ENCODE data around the gene EXPH5.
"Not testable (repeated sequence)": the region's sequence is repeated elsewhere in the genome, so short reads cannot be mapped to it uniquely, and the experiment has no call there.

Gene EXPH5, protein sequence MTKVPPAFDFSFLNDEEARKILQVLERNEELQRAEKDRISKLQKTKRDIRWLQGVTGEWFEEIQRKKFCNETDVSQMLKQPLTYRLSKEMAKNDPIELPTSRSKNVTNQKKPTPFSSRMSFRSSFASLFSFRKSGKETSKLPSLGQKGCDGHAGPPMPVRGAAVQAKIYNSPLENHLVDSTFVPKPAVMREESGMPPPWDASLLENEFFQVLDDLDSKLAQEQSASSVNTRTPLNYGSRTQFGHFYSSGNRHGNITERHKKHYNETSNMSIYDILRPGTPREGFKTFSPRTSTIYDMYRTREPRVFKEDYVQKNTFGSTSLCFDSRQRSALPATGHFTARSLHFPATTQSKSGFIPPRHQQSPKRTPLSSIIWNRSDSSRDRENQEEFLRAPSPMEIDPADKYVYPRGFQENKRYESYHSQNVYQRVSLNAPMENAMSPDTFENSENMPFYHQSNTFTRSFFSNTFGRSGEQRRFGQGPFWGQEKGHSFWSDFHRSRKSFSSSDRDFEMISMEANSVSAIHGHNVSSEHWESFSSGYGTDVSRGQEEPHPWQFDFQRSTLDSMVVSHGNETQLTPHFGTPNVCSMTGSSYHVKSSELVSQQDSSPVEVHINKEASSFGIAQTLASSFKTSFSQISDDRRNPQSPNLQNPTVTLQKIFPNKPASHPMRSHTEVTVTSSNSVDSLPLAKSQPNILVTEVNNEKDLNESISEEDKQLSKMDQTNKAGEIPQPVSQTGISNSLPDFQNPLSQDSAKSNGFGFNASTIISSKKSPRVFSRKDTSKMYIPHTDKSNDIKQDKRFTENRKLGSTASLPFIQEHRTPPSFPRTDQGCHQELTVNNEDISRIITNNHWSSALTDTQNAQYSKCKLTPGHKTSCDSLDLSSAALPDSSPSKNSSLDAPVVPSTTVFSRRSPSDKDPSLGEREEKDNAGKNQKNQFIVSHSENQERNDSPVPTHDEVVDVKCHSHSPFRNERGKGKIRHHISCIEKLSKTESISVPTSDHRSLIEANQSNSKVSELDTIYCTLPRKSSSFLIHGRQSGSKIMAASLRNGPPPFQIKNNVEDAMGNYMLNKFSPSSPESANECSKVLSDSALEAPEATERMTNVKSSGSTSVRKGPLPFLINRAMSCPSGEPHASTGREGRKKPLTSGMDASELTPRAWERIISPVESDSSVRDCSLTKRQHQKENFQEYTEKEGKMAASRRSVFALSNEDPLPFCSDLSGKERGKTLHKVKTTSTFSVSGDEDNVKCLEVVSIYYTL (N-terminal part only)

DNA sequence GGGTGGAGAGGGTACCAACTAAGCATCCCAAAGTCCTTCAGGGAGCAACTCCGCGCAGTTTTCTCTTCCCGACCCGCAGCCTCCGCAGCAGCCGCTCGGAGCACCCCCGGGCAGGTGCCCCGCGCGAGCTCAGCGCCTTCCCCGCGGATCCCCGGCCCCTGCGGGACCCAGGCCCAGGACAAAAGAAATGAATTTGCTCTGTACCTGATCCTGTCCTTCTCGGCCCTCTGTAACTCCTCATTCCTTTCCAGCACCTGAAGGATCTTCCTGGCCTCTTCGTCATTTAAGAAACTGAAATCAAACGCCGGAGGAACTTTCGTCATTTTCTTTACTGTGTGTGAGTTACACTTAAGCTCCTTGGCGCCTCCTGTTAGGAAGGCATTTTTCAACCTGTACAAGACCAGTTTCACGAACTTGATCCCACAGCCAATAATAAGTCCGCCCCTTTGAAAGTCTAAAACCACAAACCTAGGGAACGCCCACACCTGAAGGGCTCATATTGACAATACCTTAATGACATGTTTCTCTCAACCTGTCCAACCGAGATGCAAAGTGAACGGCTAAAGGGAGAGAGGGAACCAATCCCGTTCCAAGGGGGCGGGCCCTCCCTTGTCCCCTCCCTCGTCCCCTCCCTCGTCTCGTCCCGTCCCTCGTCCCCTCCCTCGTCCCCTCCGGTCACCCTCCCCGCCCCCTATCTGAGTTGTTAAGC, at the start of gene EXPH5:
TSS of gene EXPH5 (minus strand) at position 555 of the 709 bp plus-strand sequence. CDS start at position 323, 232 bp downstream.
- Mint-ChIP-seq H3K36me3 (no peaks in the 10 kb centered on the region), H3K4me1 (peaks cover 29% of the 10 kb centered on the region), H3K27me3 (no peaks in the 10 kb centered on the region), H3K27ac (peak within 1 kb of the TSS; percentile 100), H3K9me3 (no peaks in the 10 kb centered on the region), H3K4me3 (peak within 1 kb of the TSS; percentile 99)

GRCh38 chr11:108641752-108642151, 48.2 kb upstream of the EXPH5 start:
- not testable (repeated sequence) for H3K9me3 Mint-ChIP-seq, H3K4me3 Mint-ChIP-seq, H3K27ac Mint-ChIP-seq, H3K36me3 Mint-ChIP-seq, H3K4me1 Mint-ChIP-seq, H3K27me3 Mint-ChIP-seq

DNA sequence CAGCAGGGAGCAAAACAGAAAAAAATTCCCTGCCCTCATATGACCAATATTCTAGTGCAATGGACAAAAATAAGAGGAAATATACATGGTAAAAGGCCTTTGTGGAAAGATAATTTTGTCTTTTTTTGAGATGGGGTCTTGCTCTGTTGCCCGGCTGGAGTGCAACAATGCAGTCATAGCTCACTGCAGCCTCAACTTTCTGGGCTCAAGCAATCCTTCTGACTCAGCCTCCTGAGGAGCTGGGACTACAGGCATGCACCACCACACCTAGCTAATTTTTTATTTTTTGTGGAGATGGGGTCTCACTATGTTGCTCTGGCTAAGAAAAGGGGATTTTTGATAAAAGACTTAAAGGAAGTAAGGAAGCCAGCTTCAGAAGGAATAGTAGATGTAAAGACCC, 45.6 kb upstream of the EXPH5 start:
- Mint-ChIP-seq H3K36me3 (peaks cover 3% of the 10 kb centered on the region), H3K27ac (no peak overlapping the region), H3K27me3 (peaks cover 5% of the 10 kb centered on the region), H3K4me3 (no peak overlapping the region), H3K9me3 (no peaks in the 10 kb centered on the region), H3K4me1 (no peaks in the 10 kb centered on the region)

- H3K27ac Mint-ChIP-seq = no peak overlapping the region
- no peaks in the 10 kb centered on the region for H3K4me1 Mint-ChIP-seq
- H3K27me3 Mint-ChIP-seq = peaks cover 5% of the 10 kb centered on the region
- no peak overlapping the region for H3K4me3 Mint-ChIP-seq
- H3K36me3 Mint-ChIP-seq = peaks cover 3% of the 10 kb centered on the region
- H3K9me3 Mint-ChIP-seq = no peaks in the 10 kb centered on the region
These were observed 42.7 kb upstream of the EXPH5 start for GRCh38 chr11:108636222-108636621.

- H3K27ac Mint-ChIP-seq = no peak overlapping the region
- no peaks in the 10 kb centered on the region for H3K4me1 Mint-ChIP-seq
- no peak overlapping the region for H3K4me3 Mint-ChIP-seq
- peaks cover 5% of the 10 kb centered on the region for H3K27me3 Mint-ChIP-seq
- H3K9me3 Mint-ChIP-seq = no peaks in the 10 kb centered on the region
- peaks cover 3% of the 10 kb centered on the region for H3K36me3 Mint-ChIP-seq
These were observed 41.5 kb upstream of the EXPH5 start for GRCh38 chr11:108635106-108635505.

GRCh38 chr11:108632041-108632704, 38.6 kb upstream of the EXPH5 start:
- H3K27ac Mint-ChIP-seq = no peak overlapping the region
- H3K9me3 Mint-ChIP-seq = no peaks in the 10 kb centered on the region
- H3K4me3 Mint-ChIP-seq = no peak overlapping the region
- H3K4me1 Mint-ChIP-seq = no peaks in the 10 kb centered on the region
- peaks cover 3% of the 10 kb centered on the region for H3K36me3 Mint-ChIP-seq
- H3K27me3 Mint-ChIP-seq = peaks cover 5% of the 10 kb centered on the region

DNA sequence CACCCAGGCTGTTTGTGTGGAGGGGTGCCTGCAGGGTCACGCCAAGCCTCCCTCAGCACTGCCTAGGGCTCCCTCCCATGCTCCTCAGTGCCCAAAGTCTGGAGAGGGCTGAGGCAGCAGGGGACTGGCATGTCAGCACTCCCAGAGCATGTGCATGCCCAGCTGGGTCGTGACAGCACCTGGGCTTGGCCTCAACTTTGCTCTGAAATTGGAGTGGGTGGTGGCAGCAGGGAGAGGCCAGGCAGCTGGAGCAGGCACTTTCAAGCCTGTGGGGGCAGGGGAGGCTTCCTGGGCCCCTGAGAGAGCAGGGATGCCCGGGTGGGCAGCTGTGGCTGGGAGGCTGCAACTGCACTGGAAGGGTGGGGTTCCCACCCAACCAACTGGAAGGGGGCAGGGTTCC, 35.7 kb upstream of the EXPH5 start:
- H3K4me1 Mint-ChIP-seq = peaks cover 8% of the 10 kb centered on the region
- no peaks in the 10 kb centered on the region for H3K9me3 Mint-ChIP-seq
- peaks cover 2% of the 10 kb centered on the region for H3K27me3 Mint-ChIP-seq
- no peak overlapping the region for H3K4me3 Mint-ChIP-seq
- H3K27ac Mint-ChIP-seq = no peak overlapping the region
- no peaks in the 10 kb centered on the region for H3K36me3 Mint-ChIP-seq

DNA sequence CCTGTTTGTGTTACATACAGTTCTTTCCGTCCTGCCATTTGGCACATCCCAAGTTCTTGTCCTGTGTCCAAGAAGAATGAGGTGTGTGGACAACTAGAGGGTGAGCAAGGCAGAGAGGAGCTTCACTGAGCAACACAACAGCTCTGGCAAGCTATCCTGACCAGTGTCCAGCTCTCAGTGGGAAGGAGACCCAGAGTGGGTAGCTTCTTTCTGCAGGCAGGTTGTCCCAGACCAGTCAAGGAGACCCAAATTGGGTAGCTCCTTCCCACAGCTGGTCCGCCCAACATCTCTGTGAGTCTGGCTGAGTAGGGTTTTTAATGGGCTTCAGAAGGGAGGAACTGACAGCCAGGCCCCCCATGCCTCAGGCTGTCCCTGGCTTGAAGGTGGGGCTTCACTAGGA, 35.2 kb upstream of the EXPH5 start:
- Mint-ChIP-seq H3K27me3 (peaks cover 2% of the 10 kb centered on the region), H3K27ac (no peak overlapping the region), H3K36me3 (no peaks in the 10 kb centered on the region), H3K4me1 (peaks cover 10% of the 10 kb centered on the region), H3K9me3 (no peaks in the 10 kb centered on the region), H3K4me3 (no peak overlapping the region)

DNA sequence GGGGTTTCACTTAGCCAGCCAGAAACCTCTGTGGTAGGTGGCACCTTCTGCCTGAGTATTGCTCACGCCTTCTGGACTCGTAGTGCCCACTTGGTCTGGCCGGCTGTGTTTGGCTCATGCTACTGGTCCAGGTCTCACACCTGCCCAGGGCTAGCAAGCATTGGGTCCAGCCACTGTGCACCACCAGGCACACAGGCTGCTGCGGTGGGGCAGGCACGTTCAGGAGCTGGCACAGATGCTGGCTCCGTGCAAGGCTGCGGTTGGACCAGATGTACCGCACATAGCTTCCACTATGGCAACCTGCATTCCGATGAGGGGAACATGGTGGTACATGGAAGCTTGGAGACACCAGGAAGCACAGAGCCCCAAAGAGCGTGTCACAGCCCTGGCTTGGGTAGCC, 34.8 kb upstream of the EXPH5 start:
- Mint-ChIP-seq H3K4me1 (peaks cover 10% of the 10 kb centered on the region), H3K9me3 (no peaks in the 10 kb centered on the region), H3K27ac (no peak overlapping the region), H3K4me3 (no peak overlapping the region), H3K36me3 (no peaks in the 10 kb centered on the region), H3K27me3 (peaks cover 2% of the 10 kb centered on the region)

DNA sequence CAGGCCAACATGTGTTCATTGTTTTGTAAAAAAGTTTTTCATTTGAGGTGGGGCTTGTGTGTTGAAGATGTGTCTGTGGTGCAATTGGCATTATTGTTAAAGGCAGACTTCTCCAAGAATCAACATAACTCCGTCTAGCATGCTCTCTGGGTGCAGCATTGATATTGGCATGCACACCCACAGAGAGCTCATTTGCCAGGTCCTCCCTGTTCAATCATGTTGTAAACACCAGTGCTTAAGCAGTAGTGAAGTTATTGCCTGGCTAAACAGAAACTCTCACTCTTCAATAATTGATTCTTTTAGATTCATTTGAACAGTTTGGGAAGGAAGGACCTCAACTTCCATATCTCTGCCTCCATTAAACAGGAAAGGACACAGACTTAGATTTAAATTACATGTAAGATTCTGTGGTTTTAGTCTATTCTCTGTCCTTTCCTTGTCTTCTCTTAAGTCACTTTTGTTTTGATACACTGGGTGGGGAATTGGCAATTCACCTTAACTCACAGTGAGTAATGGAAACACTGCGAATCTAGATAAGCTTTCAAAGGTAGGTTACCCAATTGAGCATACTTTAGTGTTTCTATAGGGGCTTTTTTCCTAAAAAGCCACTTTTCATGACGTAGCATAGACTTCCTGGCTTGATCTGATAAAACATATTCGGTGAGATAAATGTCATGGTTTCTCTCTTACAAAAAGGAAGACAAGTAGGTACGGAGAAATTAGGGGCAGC, 30.8 kb upstream of the EXPH5 start:
- Mint-ChIP-seq H3K36me3 (no peaks in the 10 kb centered on the region), H3K9me3 (no peaks in the 10 kb centered on the region), H3K27ac (no peak overlapping the region), H3K4me3 (no peak overlapping the region), H3K4me1 (peaks cover 20% of the 10 kb centered on the region), H3K27me3 (peaks cover 4% of the 10 kb centered on the region)

DNA sequence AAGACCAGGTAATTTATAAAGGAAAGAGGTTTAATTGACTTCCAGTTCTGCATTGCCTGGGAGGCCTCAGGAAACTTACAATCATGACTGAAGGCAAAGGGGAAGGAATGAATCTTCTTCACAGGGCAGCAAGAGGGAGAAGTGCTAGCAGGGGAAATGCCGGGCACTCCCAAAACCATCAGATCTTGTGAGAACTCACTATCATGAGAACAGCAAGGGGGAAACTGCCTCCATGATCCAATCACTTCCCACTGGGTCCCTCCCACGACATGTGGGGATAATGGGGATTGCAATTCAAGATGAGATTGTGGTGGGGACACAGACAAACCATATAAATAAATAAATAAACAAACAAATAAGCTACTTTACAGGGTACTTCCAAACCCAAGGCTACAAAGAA, 28.8 kb upstream of the EXPH5 start:
- H3K27ac Mint-ChIP-seq = no peak overlapping the region
- no peaks in the 10 kb centered on the region for H3K36me3 Mint-ChIP-seq
- H3K27me3 Mint-ChIP-seq = peaks cover 2% of the 10 kb centered on the region
- H3K9me3 Mint-ChIP-seq = no peaks in the 10 kb centered on the region
- peaks cover 20% of the 10 kb centered on the region for H3K4me1 Mint-ChIP-seq
- no peak overlapping the region for H3K4me3 Mint-ChIP-seq

DNA sequence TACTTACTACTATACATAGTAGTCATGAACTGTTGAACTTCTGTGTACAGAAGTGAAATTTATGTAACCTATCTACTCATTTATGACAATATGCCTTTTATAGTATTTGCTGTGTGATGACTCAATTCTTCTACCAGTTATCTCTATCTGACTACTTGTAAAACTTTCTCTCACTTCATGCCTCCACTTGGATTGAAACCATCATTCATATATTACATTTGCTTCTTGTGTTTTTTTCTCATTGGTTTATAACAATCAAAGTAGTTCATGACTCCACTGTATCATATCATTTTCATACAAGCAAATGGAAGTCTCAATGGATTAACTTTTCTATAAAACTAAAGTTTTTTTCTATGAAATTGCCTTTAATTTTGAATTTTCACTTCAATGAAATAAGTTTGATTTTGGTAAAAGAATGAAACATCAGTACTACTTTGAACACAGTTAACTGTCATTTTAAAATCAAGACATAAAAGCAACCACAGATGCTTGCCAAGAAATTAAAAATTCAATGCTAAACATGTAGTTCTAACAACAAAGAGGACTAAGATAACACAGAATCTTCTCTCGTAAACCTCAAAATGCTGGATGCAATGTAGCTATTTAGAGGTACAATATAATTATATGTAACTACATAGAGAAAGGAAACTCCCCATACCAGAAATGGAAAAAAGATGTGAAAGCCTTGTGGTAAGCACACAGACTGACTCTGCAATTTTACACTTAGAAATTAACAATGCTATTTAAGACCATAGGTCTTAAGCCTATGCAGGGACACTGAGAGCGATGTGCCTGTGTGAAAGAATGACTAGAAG, 27.6 kb upstream of the EXPH5 start:
- Mint-ChIP-seq H3K27me3 (peaks cover 2% of the 10 kb centered on the region), H3K36me3 (no peaks in the 10 kb centered on the region), H3K4me1 (peaks cover 20% of the 10 kb centered on the region), H3K9me3 (no peaks in the 10 kb centered on the region), H3K4me3 (no peak overlapping the region), H3K27ac (no peak overlapping the region)

DNA sequence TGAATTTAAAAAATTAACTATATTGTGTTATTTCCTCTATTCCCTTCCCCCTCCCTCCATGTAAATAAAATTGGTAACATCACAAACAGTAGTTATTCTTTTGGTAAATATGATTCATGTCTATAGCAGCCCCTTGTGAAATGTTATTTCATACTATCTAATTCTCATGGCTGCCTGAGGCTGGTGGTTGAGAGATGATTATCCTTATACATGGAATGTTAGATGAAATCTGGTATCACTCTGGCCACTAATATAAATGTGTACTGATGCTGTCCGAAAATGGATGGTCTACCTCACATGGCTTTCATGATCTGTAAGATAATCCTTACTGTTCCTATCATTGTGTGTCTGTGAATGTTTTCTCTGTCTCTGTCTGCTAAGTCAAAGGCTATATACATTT, 25.0 kb upstream of the EXPH5 start:
- no peak overlapping the region for H3K27ac Mint-ChIP-seq
- H3K36me3 Mint-ChIP-seq = no peaks in the 10 kb centered on the region
- peaks cover 2% of the 10 kb centered on the region for H3K27me3 Mint-ChIP-seq

More for the DNA sequence above, 25.0 kb upstream of the EXPH5 start:
- Mint-ChIP-seq H3K9me3 (no peaks in the 10 kb centered on the region), H3K4me1 (peaks cover 10% of the 10 kb centered on the region), H3K4me3 (no peak overlapping the region)

Measured in activated naive CD4-positive, alpha-beta T cell treated with anti-CD3 and anti-CD28 coated beads, Interleukin-2, amount 50 U/mL, for 24 hours (primary cell).